ENCODE results near the gene DOCK1. TPM values are rescaled to one million over a fixed set of nuclear protein-coding genes. Genes with fewer than 3 reads are reported as not detected.

The DOCK1 gene
- total and polyA plus RNA-seq, 2 donors (not counting 1 experiment from before 2014, with no cell fraction given), result 20.5 to 91.0 TPM

DNA sequence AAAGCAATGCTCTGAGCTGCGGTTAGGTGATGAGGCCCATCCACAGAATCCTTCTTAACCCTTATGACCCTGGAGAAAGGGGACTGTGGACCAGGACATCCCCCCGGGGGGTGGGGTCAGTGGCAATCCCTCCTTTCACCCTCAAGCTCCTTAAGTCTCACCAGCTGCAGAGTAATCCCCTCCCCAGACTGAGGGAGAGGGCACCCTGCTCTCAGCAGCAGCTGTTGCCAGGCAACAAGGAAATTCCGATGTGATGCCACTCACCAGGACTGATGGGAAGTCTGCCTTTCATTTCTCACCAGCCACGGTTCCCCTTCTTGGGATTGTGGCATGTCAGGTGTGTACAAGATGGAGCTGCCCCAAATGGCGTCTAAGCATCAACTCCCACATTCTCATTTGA, 129.6 kb downstream of the DOCK1 start:
- no peaks in the 10 kb centered on the region for H4K20me1 ChIP-seq (ENCODE audit: control insufficient read depth, extremely low read depth, insufficient read depth, low read length)
- TF ChIP-seq, protein P1, sequence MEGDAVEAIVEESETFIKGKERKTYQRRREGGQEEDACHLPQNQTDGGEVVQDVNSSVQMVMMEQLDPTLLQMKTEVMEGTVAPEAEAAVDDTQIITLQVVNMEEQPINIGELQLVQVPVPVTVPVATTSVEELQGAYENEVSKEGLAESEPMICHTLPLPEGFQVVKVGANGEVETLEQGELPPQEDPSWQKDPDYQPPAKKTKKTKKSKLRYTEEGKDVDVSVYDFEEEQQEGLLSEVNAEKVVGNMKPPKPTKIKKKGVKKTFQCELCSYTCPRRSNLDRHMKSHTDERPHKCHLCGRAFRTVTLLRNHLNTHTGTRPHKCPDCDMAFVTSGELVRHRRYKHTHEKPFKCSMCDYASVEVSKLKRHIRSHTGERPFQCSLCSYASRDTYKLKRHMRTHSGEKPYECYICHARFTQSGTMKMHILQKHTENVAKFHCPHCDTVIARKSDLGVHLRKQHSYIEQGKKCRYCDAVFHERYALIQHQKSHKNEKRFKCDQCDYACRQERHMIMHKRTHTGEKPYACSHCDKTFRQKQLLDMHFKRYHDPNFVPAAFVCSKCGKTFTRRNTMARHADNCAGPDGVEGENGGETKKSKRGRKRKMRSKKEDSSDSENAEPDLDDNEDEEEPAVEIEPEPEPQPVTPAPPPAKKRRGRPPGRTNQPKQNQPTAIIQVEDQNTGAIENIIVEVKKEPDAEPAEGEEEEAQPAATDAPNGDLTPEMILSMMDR (conservative IDR thresholded peaks at IDR 0.05 in 1 of 2, IDR thresholded peaks at IDR 0.05 in 1 of 2; ENCODE audit: low read depth in 1 of 2, low read length in 2 of 2), result no peak
- TF ChIP-seq EZH2 (IDR thresholded peaks at IDR 0.05; ENCODE audit: low read length, missing control alignments), result no peak
- H3K4me1 ChIP-seq (ENCODE audit: control insufficient read depth, extremely low read depth, insufficient read depth, low read length), result no peaks in the 10 kb centered on the region
- H3K4me2 ChIP-seq (ENCODE audit: extremely low read depth, insufficient read depth, low read length), result no peak overlapping the region
- H2AFZ ChIP-seq (ENCODE audit: low read length), result no peak overlapping the region
- no peaks in the 10 kb centered on the region for H3K27me3 ChIP-seq (ENCODE audit: control insufficient read depth, insufficient read depth, low read length)
- no peaks in the 10 kb centered on the region for H3K79me2 ChIP-seq (ENCODE audit: control insufficient read depth, insufficient read depth, low read length)
- H3K4me3 ChIP-seq (replicated peaks in 1 of 4; ENCODE audit: control extremely low read depth in 1 of 4, insufficient read depth in 1 of 4, low read depth in 3 of 4, low read length in 4 of 4), result no peak overlapping the region
- no peak overlapping the region for H3K9ac ChIP-seq (ENCODE audit: insufficient read depth, low read length)
- no peaks in the 10 kb centered on the region for H3K9me3 ChIP-seq (ENCODE audit: control insufficient read depth, insufficient read depth, low read depth, low read length)
- peaks cover 13% of the 10 kb centered on the region for H3K36me3 ChIP-seq (ENCODE audit: control insufficient read depth, insufficient read depth, low read length)
- H3K27ac ChIP-seq (ENCODE audit: insufficient read depth, low read length), result no peak overlapping the region
- no peak for DNase-seq (ENCODE audit: low read depth in 2 of 2)

DNA sequence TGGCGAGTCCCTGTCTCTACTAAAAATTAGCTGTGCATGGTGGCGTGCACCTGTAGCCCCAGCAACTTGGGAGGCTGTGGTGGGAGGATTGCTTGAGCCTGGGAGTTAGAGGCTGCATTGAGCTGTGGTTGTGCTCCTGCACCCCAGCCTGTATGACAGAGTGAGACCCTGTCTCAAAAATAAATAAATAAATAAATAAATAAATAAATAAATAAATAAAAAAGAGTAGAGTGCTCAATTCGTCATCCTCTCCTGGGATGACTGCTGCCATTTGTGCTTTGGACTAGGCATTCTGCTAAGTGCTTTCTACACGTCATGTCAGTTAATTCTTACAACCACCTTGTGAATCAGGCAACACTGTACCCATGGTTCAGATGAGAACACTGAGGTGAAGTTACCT, 130.6 kb downstream of the DOCK1 start:
- Histone ChIP-seq H3K9me3 (ENCODE audit: control insufficient read depth, insufficient read depth, low read depth, low read length) (no peaks in the 10 kb centered on the region), H3K27me3 (ENCODE audit: control insufficient read depth, insufficient read depth, low read length) (no peaks in the 10 kb centered on the region), H3K4me2 (ENCODE audit: extremely low read depth, insufficient read depth, low read length) (no peak overlapping the region), H3K4me1 (ENCODE audit: control insufficient read depth, extremely low read depth, insufficient read depth, low read length) (no peaks in the 10 kb centered on the region), H3K79me2 (ENCODE audit: control insufficient read depth, insufficient read depth, low read length) (no peaks in the 10 kb centered on the region), H3K27ac (ENCODE audit: insufficient read depth, low read length) (no peak overlapping the region), H2AFZ (ENCODE audit: low read length) (no peak overlapping the region), H3K4me3 (replicated peaks in 1 of 4; ENCODE audit: control extremely low read depth in 1 of 4, insufficient read depth in 1 of 4, low read depth in 3 of 4, low read length in 4 of 4) (no peak overlapping the region), H4K20me1 (ENCODE audit: control insufficient read depth, extremely low read depth, insufficient read depth, low read length) (no peaks in the 10 kb centered on the region), H3K36me3 (ENCODE audit: control insufficient read depth, insufficient read depth, low read length) (peaks cover 15% of the 10 kb centered on the region), H3K9ac (ENCODE audit: insufficient read depth, low read length) (no peak overlapping the region)
- TF ChIP-seq, protein P1 (conservative IDR thresholded peaks at IDR 0.05 in 1 of 2, IDR thresholded peaks at IDR 0.05 in 1 of 2; ENCODE audit: low read depth in 1 of 2, low read length in 2 of 2), result no peak
- no peak for TF ChIP-seq EZH2 (IDR thresholded peaks at IDR 0.05; ENCODE audit: low read length, missing control alignments)
- no peak for DNase-seq (ENCODE audit: low read depth in 2 of 2)

DNA sequence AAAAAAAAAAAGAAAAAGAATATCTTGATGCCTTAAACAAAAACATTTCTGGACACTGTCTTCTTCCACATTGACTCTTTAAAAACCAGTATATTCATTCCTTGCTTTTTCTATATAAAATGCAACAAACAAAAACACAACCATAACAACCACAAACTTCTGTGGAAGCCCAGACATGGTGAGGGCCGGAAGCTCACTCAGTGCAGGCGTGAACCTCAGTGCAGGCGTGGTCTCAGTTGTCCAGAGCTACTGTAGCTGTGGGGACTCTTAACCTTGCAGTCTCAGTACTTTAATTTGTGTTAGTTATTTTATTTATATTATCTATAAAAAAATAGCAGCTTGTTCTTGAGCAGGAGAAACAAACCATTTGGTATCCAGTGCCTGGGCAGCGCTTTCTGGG, 131.8 kb downstream of the DOCK1 start:
- no peak for TF ChIP-seq EZH2 (IDR thresholded peaks at IDR 0.05; ENCODE audit: low read length, missing control alignments)
- TF ChIP-seq, protein P1 (conservative IDR thresholded peaks at IDR 0.05 in 1 of 2, IDR thresholded peaks at IDR 0.05 in 1 of 2; ENCODE audit: low read depth in 1 of 2, low read length in 2 of 2), result no peak
- Histone ChIP-seq H3K79me2 (ENCODE audit: control insufficient read depth, insufficient read depth, low read length) (no peaks in the 10 kb centered on the region), H3K4me2 (ENCODE audit: extremely low read depth, insufficient read depth, low read length) (no peak overlapping the region), H3K27me3 (ENCODE audit: control insufficient read depth, insufficient read depth, low read length) (no peaks in the 10 kb centered on the region), H3K4me3 (replicated peaks in 1 of 4; ENCODE audit: control extremely low read depth in 1 of 4, insufficient read depth in 1 of 4, low read depth in 3 of 4, low read length in 4 of 4) (no peak overlapping the region), H3K36me3 (ENCODE audit: control insufficient read depth, insufficient read depth, low read length) (peaks cover 14% of the 10 kb centered on the region), H2AFZ (ENCODE audit: low read length) (no peak overlapping the region), H4K20me1 (ENCODE audit: control insufficient read depth, extremely low read depth, insufficient read depth, low read length) (no peaks in the 10 kb centered on the region), H3K27ac (ENCODE audit: insufficient read depth, low read length) (no peak overlapping the region), H3K4me1 (ENCODE audit: control insufficient read depth, extremely low read depth, insufficient read depth, low read length) (peaks cover 7% of the 10 kb centered on the region), H3K9ac (ENCODE audit: insufficient read depth, low read length) (no peak overlapping the region), H3K9me3 (ENCODE audit: control insufficient read depth, insufficient read depth, low read depth, low read length) (no peaks in the 10 kb centered on the region)
- DNase-seq (ENCODE audit: low read depth in 2 of 2), result no peak

All from fibroblast of lung (primary cell).